ENCODE measurements around the gene ARHGEF4.

The ARHGEF4 gene

DNA sequence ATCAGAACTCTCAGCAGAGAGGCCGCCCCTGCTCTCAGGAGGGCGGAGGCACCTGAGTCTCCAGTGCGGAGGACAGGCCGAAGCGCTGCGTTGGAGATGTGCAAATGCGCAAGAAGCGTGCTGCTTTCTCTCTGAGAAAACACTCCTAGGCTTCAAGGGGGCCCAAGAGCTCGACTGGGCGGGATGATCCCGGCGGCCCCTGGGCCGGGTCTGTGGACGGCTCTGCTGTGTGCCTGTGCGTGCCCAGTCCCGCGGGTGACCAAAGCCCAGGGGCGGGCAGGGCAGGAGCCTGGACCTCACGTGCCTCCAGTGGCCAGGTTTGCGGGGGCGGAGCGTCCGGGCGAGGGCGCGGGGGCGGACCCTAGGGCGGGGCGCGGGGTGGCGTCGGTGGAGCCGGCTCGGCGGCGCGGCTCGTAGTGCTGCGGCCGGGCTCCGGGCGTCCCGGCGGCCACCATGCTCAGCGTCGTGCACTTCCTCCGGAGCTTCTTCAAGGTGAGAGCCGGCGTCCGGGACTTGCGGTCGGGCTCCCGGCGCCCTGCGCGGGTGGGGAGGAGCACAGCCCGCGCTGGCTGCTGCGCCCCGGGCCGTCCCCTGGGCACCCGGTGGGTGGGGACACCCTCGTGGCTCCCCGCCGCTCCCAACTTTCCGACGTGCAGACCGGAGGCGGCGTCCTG, at the start of gene ARHGEF4:
Gene ARHGEF4, plus strand, starts transcription at position 414 of the 674 bp plus-strand sequence. Its CDS starts 40 bp downstream, at position 454.
- H3K9me3 Mint-ChIP-seq: no peaks in the 10 kb centered on the region
- peak within 1 kb of the TSS; percentile 57 for H3K4me3 Mint-ChIP-seq
- H3K36me3 Mint-ChIP-seq: peaks cover 1% of the 10 kb centered on the region
- H3K4me1 Mint-ChIP-seq: peaks cover 3% of the 10 kb centered on the region
- H3K27me3 Mint-ChIP-seq: peaks cover 17% of the 10 kb centered on the region
- DNase-seq (ENCODE audit: low spot score in 2 of 2): no peak
- H3K27ac Mint-ChIP-seq: no peak within 1 kb of the TSS
- ATAC-seq (ENCODE audit: low read depth): peak; percentile 70

DNA sequence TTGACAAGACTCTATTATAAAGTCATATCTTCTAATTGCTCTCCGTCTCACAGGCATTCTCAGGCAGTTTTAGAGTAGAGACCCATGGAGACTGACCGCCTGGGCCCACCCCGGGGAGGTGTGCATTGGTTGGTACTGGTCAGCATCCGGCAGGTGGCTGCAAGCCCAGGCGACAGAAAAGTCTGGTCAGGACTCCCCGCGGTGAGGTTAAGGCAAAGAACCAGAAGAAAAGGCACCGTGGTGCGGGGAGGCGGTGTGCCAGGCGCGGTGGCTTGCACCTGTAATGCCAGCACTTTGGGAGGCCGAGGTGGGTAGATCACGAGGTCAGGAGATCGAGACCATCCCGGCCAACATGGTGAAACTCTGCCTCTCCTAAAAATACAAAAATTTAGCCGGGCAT, 48.9 kb upstream of the ARHGEF4 start:
- ATAC-seq (ENCODE audit: low read depth): no peak
- no peak overlapping the region for H3K4me3 Mint-ChIP-seq
- H3K4me1 Mint-ChIP-seq: peaks cover 2% of the 10 kb centered on the region
- H3K9me3 Mint-ChIP-seq: no peaks in the 10 kb centered on the region
- no peak overlapping the region for H3K27ac Mint-ChIP-seq
- peaks cover 2% of the 10 kb centered on the region for H3K27me3 Mint-ChIP-seq
- DNase-seq (ENCODE audit: low spot score in 2 of 2): no peak
- no peaks in the 10 kb centered on the region for H3K36me3 Mint-ChIP-seq

GRCh38 chr2:130790312-130790711, 46.4 kb upstream of the ARHGEF4 start:
- Mint-ChIP-seq H3K4me1 (peaks cover 10% of the 10 kb centered on the region), H3K27ac (no peak overlapping the region), H3K9me3 (no peaks in the 10 kb centered on the region), H3K36me3 (no peaks in the 10 kb centered on the region), H3K27me3 (peaks cover 4% of the 10 kb centered on the region), H3K4me3 (no peak overlapping the region)
- no peak for DNase-seq (ENCODE audit: low spot score in 2 of 2)
- ATAC-seq (ENCODE audit: low read depth): no peak

- peaks cover 4% of the 10 kb centered on the region for H3K27me3 Mint-ChIP-seq
- ATAC-seq (ENCODE audit: low read depth): no peak
- H3K27ac Mint-ChIP-seq: no peak overlapping the region
- H3K4me1 Mint-ChIP-seq: peaks cover 10% of the 10 kb centered on the region
- DNase-seq (ENCODE audit: low spot score in 2 of 2): no peak
- H3K4me3 Mint-ChIP-seq: no peak overlapping the region
- no peaks in the 10 kb centered on the region for H3K36me3 Mint-ChIP-seq
- H3K9me3 Mint-ChIP-seq: no peaks in the 10 kb centered on the region
Observed at GRCh38 chr2:130790804-130791616, 45.7 kb upstream of the ARHGEF4 start.

DNA sequence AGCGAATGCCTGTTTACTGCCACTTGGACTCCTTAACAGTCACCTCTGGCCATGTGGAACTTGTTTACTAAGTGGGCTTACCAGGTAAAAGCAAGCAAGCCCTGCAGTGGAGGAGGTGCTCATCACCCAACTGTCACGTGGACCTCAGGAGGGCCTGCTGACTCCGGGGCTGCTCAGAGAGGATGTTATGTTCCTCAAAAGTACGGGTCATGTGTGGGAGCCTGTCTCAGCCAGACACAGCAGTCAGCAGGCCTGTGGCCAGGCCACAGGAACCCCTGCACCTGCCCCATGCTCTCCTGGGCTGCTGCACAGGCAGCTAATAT, 45.1 kb upstream of the ARHGEF4 start:
- DNase-seq (ENCODE audit: low spot score in 2 of 2) (no peak), ATAC-seq (ENCODE audit: low read depth) (peak; percentile 72)
- Mint-ChIP-seq H3K36me3 (no peaks in the 10 kb centered on the region), H3K4me1 (peaks cover 10% of the 10 kb centered on the region), H3K4me3 (no peak overlapping the region), H3K27me3 (peaks cover 4% of the 10 kb centered on the region), H3K9me3 (no peaks in the 10 kb centered on the region), H3K27ac (no peak overlapping the region)

DNA sequence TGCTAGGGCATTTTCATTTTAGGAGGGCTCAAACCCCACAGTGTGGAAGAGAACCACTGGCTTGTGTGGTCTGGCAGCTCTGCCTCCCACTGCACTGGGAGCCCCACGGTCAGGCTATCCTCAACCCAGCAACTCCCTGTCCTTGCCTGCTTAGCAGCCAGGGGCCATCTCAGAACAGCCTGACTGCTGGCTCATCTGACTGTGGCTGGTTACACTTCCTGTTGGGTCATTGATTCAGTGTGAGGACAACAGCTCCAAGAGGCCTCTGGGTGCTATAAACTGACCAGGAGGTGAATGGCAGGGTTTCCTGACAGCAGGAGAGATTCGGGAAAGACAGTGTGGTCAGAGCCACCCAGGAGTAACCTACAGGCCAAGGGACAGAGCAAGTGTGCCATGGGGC, 41.3 kb upstream of the ARHGEF4 start:
- Mint-ChIP-seq H3K36me3 (no peaks in the 10 kb centered on the region), H3K27me3 (peaks cover 2% of the 10 kb centered on the region), H3K4me1 (peaks cover 14% of the 10 kb centered on the region), H3K27ac (no peak overlapping the region), H3K4me3 (no peak overlapping the region), H3K9me3 (no peaks in the 10 kb centered on the region)
- DNase-seq (ENCODE audit: low spot score in 2 of 2) (no peak), ATAC-seq (ENCODE audit: low read depth) (no peak)

DNA sequence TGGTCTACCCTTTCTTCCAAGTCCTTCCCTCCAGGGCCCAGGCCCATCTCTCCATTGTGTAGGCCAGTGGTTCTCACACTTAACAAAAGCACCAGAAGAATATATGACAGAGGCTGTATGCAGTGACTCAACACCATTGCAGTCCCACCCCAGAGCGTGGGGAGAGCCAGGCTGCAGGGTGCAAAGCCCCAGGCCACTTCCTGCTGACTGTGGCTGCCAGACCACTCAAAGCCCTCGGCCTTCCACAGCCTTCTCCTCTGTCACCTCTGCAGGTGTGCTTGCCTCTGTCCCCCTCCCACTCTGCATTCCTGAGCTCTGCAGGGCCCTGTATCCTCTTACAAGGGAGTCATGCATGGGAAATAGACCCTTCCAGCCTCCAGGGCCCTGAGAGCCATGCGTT, 40.4 kb upstream of the ARHGEF4 start:
- H3K36me3 Mint-ChIP-seq: no peaks in the 10 kb centered on the region
- ATAC-seq (ENCODE audit: low read depth): no peak
- no peak for DNase-seq (ENCODE audit: low spot score in 2 of 2)
- H3K9me3 Mint-ChIP-seq: no peaks in the 10 kb centered on the region
- H3K4me3 Mint-ChIP-seq: no peak overlapping the region
- peaks cover 2% of the 10 kb centered on the region for H3K27me3 Mint-ChIP-seq
- no peak overlapping the region for H3K27ac Mint-ChIP-seq
- peaks cover 12% of the 10 kb centered on the region for H3K4me1 Mint-ChIP-seq

GRCh38 chr2:130797493-130798435, 39.0 kb upstream of the ARHGEF4 start:
- peak overlapping the region; percentile 45 for H3K27ac Mint-ChIP-seq

GRCh38 chr2:130798472-130799218, 38.1 kb upstream of the ARHGEF4 start:
- DNase-seq (ENCODE audit: low spot score in 2 of 2) (no peak), ATAC-seq (ENCODE audit: low read depth) (no peak)
- Mint-ChIP-seq H3K4me1 (peaks cover 7% of the 10 kb centered on the region), H3K9me3 (no peaks in the 10 kb centered on the region), H3K27ac (peak overlapping the region; percentile 45), H3K4me3 (peak overlapping the region; percentile 79), H3K36me3 (no peaks in the 10 kb centered on the region), H3K27me3 (peaks cover under 1% of the 10 kb centered on the region)

More at GRCh38 chr2:130797493-130798435, 39.0 kb upstream of the ARHGEF4 start:
- ATAC-seq (ENCODE audit: low read depth): peak; percentile 83
- no peaks in the 10 kb centered on the region for H3K9me3 Mint-ChIP-seq
- peak; percentile 87 to 93 for DNase-seq (ENCODE audit: low spot score in 2 of 2)
- H3K4me1 Mint-ChIP-seq: peaks cover 11% of the 10 kb centered on the region
- H3K36me3 Mint-ChIP-seq: no peaks in the 10 kb centered on the region
- H3K4me3 Mint-ChIP-seq: peak overlapping the region; percentile 79
- peaks cover 2% of the 10 kb centered on the region for H3K27me3 Mint-ChIP-seq

DNA sequence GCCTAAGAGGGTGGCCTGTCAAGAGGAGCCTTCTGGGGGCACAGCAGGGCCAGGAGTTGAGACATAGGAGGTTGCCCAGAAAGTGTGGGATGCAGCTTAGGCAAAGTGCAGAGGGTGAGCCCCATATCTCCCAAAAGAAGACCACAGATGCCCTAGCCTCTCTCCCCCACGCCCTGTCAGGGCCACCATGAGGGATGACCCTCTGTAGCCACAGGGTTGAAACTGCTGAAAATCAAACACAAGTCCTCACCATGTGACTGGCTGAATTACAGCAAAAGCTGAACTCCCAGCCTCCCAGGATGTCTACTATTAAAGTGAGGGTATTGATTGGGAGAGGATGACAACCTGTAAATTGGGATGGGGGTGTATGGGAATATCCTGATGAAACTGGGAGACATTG, 37.4 kb upstream of the ARHGEF4 start:
- no peak overlapping the region for H3K4me3 Mint-ChIP-seq
- H3K36me3 Mint-ChIP-seq: no peaks in the 10 kb centered on the region
- ATAC-seq (ENCODE audit: low read depth): no peak
- peaks cover 3% of the 10 kb centered on the region for H3K4me1 Mint-ChIP-seq
- no peaks in the 10 kb centered on the region for H3K27me3 Mint-ChIP-seq
- H3K9me3 Mint-ChIP-seq: no peaks in the 10 kb centered on the region
- no peak overlapping the region for H3K27ac Mint-ChIP-seq
- DNase-seq (ENCODE audit: low spot score in 2 of 2): no peak

DNA sequence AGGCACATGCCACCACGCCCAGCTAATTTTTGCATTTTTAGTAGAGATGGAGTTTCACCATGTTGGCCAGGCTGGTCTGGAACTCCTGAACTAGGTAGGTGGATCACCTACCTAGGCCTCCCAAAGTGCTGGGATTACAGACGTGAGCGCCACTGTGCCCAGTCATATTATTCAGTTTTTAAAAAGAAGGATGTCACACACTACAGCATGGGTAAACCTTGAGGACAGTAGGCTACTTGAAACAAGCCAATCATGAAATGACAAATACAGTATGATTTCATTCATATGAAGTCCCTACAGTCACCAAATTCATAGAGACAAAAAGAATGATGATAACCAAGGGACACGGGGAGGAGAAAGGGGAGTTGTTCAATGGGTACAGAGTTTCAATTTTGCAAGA, 31.1 kb upstream of the ARHGEF4 start:
- no peak overlapping the region for H3K27ac Mint-ChIP-seq
- H3K4me1 Mint-ChIP-seq: peaks cover 3% of the 10 kb centered on the region
- H3K27me3 Mint-ChIP-seq: no peaks in the 10 kb centered on the region
- no peak for DNase-seq (ENCODE audit: low spot score in 2 of 2)
- H3K36me3 Mint-ChIP-seq: no peaks in the 10 kb centered on the region
- ATAC-seq (ENCODE audit: low read depth): no peak
- no peak overlapping the region for H3K4me3 Mint-ChIP-seq
- peaks cover 1% of the 10 kb centered on the region for H3K9me3 Mint-ChIP-seq

DNA sequence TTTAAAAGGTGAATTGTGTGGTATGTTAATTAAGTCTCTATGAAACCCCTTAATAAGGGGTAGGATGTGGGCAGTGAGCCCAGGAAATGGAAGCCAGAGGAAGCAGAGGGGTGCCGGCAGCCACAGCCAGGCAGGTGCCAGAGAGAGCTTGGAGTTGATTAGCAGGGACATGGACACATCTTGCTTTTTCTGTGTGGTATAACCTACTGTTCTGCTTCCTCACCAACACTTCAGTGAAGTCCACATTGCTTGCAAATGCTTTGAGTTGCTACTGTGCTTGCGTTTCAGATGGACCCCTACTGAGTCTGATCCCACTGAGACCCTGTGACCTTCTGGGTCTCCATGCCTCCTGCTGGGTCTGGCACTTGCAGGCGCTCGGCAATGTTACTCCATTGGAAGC, 30.3 kb upstream of the ARHGEF4 start:
- Mint-ChIP-seq H3K36me3 (no peaks in the 10 kb centered on the region), H3K4me1 (peaks cover 6% of the 10 kb centered on the region), H3K9me3 (peaks cover 1% of the 10 kb centered on the region), H3K27ac (no peak overlapping the region), H3K27me3 (peaks cover 1% of the 10 kb centered on the region), H3K4me3 (no peak overlapping the region)
- ATAC-seq (ENCODE audit: low read depth) (no peak), DNase-seq (ENCODE audit: low spot score in 2 of 2) (no peak)

GRCh38 chr2:130807659-130808385, 28.9 kb upstream of the ARHGEF4 start:
- Mint-ChIP-seq H3K27ac (no peak overlapping the region), H3K9me3 (peaks cover 1% of the 10 kb centered on the region)
- DNase-seq (ENCODE audit: low spot score in 2 of 2): no peak

More at GRCh38 chr2:130807659-130808385, 28.9 kb upstream of the ARHGEF4 start:
- no peak for ATAC-seq (ENCODE audit: low read depth)
- H3K4me1 Mint-ChIP-seq: peaks cover 13% of the 10 kb centered on the region
- no peak overlapping the region for H3K4me3 Mint-ChIP-seq
- H3K27me3 Mint-ChIP-seq: peaks cover 1% of the 10 kb centered on the region
- H3K36me3 Mint-ChIP-seq: no peaks in the 10 kb centered on the region

All from memory B cell (primary cell).